T-helper 9 cell (primary cell): ENCODE data around the gene GAPVD1.
"Not testable (repeated sequence)": the region's sequence is repeated elsewhere in the genome, so short reads cannot be mapped to it uniquely, and the experiment has no call there.

Source experiments
- DNase-seq: peaks from one replicate; pipeline ENCODE4 v3.0.0-alpha.2; 2020

The GAPVD1 gene

DNA sequence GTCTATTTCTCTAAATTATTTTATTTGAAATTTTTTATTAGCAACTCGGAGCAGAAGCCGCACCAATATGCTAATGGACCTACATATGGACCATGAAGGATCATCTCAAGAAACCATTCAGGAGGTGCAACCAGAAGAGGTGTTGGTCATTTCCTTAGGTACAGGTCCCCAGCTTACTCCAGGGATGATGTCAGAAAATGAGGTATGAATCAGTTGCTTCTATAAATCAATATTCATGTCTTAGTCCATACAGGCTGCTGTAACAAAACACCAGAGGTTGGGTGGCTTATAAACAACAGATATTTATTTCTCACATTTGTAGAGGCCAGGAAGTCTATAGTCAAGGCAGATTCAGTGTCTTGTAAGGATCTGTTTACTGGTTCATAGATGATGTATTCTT lies 50.8 kb downstream of the GAPVD1 start:
- DNase-seq: no peak

DNA sequence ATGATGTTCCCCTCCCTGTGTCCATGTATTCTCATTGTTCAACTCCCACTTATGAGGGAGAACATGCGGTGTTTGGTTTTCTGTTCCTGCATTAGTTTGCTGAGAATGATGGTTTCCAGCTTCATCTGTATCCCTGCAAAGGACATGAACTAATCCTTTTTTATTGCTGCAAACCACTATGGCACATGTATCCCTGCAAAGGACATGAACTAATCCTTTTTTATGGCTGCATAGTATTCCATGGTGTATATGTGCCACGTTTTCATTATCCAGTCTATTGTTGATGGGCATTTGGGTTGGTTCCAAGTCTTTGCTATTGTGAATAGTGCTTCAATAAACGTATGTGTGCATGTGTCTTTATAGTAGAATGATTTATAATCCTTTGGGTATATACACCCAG lies 54.7 kb downstream of the GAPVD1 start:
- not testable (repeated sequence) for DNase-seq

DNA sequence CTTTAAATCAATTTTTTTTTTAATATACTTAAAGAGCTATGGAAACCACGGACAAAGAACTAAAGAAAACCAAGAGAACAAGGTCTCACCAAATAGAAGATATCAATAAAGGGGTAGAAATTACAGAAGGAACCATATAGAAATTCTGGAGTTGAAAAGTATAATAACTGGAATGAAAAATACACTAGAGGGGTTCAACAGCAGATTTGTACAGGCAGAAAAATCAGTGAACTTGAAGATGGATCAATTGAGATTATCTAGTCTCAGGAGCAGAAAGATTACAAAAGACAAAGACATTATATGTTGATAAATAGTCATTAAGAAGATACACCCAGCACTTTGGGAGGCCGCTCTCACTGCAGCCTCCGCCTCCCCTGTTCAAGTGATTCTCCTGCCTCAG lies 56.1 kb downstream of the GAPVD1 start:
- DNase-seq: no peak

DNA sequence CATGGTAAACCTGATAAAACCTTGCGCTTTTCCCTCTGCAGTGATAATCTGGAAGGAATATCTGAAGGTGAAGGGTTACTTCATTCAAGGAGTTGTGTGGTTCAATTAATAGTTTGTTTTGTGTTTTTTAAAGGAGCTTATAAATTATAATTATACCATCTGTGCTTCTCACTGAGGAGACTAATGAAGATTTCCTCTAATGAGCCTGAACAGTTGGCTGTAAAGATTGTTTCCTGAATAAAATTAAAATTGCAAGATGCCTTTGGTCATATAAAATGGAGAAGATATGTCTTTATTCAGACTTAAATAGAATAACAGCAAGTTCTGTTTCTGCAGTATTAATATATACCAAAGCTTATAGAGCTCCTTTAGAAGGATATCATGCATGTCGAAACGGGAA lies 59.9 kb downstream of the GAPVD1 start:
- DNase-seq: no peak

DNA sequence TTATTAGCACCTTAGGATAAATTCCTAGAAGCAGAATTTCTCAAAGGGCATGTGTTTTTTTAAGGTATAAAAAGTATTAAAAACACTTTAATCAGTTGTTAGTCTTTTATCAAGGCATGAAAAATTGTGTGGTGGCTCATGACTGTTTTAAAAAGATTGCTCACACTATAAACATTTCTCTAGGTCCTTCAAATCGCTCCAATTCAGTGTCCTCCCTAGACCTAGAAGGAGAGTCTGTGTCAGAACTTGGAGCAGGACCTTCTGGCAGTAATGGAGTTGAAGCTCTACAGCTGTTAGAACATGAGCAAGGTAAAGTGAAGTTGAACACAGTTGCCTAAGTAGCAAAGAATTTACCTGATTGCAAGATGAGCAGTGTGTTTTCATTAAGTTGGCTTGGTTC lies 62.0 kb downstream of the GAPVD1 start:
- DNase-seq: no peak

DNA sequence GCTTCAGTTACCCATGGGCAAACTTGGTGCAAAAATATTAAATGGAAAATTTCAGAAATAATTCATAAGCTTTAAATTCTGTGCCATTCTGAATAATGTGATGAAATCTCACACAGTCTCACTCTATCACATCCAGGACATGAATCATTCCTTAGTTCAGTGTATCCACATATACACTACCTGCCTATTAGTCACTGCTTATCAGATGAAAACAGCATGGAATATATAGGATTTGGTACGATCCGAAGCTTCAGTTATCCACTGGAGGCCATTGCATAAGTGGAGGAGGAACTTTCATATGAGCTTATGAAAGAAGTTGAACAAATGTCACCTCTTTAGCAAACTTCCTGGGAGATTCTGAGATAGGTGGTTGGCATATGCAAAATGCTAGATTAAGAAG lies 64.2 kb downstream of the GAPVD1 start:
- no peak for DNase-seq

DNA sequence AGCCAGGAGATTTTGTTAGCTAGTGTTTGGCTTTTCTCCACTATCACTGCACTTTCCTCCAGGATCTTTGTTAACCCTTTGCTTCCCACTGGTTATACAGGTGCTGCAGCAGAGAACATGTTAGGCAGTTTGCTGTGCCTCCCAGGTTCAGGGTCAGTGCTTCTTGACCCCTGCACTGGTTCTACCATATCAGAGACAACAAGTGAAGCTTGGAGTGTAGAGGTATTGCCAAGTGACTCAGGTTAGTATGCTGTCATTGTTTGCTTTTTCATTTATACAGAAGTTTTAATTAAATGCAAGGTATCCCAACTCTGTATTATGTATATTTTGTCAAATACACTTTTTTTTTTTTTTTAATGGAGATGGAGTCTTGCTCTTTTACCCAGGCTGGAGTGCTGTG lies 68.4 kb downstream of the GAPVD1 start:
- DNase-seq: no peak

DNA sequence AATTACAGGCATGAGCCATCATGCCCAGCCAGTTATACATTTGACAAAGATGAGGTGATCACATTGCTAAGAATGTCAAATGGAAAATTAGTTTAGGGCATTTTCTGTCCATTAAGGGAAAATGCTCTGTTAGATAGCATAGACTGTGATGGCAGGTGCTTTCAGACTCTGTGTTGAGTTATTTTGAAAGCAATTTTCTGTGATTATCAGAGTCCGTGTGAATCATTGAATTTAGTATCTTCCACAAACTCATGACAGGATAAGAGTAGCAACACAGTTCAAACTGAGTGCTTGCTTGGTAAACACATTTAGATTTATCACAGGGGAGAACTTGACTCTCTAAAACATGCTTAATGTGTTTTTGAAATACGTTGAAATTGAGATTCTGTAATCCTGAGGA lies 69.0 kb downstream of the GAPVD1 start:
- no peak for DNase-seq

DNA sequence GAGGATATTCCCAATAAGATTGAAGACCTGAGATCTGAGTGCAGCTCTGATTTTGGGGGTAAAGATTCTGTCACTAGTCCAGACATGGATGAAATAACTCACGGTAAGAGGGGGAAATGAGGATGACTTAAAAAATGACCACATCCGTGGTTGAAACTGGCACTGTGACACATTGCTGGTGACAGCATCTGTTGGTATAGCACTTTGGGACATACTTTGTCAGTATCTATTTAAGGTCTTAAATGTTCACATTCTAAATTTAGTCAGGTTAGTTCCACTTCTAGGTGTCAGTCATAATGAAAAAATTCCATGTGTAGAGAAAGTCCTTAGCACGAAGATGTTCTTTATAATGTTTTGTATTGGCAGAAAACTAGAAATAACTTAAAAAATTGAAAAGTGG lies 70.9 kb downstream of the GAPVD1 start:
- no peak for DNase-seq

DNA sequence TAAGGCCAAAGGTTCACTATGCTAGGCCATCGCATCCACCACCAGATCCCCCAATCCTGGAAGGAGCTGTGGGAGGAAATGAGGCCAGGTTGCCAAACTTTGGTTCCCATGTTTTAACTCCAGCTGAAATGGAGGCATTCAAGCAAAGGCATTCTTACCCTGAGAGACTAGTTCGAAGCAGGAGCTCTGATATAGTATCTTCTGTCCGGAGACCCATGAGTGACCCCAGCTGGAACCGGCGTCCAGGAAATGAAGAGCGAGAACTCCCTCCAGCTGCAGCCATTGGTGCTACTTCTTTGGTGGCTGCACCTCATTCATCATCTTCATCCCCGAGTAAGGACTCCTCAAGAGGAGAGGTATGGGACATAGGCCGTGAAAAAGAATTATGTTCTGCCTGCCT lies 75.6 kb downstream of the GAPVD1 start:
- no peak for DNase-seq

DNA sequence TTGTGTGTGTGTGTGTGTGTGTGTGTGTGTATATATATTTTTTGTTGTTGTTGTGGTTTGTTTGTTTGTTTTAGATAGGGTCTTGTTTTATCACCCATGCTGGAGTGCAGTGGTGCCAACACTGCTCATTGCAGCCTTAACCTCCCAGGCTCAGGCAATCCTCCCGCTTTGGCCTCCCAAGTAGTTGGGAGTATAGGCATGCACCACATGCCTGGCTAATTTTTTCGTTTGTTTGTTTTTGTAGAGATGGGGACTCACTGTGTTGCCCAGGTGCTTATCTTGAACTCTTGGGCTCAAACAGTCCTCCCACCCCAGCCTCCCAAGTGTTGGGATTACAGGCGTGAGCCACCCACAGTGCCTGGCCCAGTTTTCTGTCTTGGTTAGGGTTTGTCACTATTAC lies 77.3 kb downstream of the GAPVD1 start:
- no peak for DNase-seq

DNA sequence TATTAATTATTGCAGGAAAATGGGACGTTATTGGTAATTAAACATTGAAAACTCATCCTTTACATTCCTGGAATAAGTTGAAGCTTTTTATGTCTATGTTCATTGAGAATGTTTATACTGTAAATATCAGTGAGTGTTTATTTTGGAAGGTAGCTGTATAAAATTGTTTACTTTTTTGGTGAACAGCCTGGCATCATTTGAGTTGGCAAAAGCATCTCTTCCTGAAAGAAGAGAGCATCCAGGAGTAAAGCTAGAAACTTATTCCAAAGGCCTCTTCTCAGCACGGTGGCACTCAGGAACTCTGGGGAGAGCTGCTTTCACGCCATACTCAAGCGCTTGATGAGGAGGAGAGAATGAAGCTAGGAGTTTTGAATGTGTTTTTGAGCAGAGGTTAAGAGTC lies 79.9 kb downstream of the GAPVD1 start:
- no peak for DNase-seq

DNA sequence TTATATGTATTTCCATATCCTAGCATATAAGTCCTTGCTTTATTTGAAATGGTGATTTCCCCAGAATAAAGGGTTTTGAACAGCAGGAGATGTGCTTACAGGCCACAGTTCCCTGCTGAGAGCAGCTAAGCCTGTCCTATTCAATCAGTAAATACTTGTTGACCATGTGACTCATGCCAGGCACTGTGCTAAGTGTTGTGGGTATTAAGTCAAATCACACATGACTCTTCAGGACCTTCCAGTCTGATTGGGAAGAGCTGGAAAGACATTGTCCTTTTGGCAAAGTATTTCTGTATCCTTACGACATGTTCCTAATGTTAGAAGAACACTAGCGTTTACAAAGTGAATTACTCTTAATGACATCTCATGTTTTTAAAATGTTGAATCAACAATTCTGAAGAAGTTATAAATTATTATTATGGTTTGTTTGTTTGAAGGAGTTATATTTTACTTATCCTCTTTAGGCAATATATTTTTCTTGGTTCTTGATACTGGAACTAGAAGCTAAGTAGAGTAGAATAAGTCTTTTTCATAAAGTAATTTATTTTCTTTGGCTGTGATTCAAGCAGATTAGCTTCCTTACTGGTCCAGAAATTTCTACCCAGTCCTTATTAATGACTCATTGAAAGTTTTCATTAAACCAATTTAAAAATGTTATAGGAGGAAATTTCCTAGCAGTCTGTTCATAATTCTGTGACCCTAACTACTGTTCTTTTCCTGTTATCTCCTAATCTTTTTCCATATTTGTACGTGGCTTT lies 82.1 kb downstream of the GAPVD1 start:
- no peak for DNase-seq

DNA sequence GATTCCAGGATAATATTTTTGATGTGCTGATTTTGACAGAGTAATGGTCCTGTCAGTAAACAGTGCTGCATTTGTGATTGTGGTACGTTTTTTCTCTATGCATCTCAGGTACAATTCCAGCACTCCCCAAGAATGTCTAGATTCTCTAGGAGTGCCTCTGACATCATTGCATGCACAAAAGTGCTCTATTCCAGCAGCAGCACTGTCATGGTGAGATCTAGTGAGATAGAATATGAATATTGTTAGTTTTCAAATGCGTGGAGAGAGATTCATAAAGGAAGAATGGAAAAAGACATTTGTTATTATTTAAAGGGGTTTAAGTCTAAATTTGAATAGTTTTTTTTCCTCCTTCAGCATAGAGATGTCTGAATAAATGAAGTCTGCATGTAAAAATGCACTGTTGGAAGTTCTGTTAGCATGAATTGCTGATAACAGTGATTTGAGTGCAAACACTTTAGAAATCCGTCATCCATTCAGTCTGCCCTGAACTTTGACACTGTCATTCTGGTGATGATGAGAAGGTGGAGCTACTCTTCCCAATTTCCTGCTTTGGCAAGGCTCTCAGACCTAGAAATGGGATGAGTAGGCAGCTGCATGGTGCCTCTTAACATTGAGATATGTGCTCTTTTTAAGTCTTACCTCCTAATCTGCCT lies 84.6 kb downstream of the GAPVD1 start:
- DNase-seq: no peak

DNA sequence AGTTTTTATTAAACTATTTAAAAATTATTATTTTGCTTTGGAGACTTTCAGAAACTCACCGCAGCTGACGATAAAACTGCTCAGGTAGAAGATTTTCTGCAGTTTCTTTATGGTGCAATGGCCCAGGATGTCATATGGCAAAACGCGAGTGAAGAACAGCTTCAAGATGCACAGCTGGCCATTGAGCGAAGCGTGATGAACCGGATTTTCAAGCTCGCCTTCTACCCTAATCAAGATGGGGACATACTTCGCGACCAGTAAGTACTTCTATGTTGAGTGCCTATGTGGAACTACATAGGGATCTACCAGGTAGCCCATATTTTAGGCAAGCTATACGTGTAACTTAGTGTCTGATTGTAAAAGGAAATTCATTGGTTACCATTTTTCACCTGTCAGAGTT lies 94.0 kb downstream of the GAPVD1 start:
- DNase-seq: no peak

DNA sequence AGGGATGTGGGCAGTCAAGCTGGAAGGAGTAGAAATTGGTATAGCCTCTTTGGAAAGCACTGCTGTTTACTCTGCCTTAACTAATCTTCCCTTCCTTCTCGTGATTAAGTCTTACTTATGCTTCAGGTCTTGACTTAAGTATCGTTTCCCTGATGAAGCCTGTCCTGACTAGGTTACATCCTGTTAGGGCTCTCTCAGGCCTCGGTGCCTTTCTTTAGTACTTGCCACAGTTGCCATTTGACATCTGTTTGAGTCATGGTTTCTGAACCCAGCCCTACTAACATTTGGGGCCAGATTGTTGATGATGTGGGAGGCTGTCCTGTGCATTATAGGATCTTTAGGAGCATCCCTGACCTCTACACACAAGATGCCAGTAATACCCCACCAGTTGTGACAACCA lies 94.4 kb downstream of the GAPVD1 start:
- no peak for DNase-seq

DNA sequence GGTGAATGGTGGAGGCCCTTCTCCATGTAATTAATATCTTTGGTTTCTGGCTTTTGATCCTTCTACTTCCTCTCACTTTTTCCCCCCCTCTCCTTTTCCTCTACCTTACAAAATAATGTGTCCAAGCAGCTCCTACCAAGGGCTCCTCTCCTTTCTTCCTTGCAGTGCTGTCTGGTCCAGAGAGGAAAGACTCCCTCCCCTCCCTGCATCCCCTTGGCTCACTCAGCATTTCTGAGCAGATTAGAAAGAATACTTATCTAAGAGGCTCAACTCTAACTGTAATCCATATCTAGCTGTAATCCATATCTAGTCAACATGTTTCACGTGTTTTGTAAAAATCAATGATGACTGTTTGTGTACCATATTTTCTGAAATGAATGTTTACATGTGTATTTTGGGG lies 97.4 kb downstream of the GAPVD1 start:
- DNase-seq: no peak

DNA sequence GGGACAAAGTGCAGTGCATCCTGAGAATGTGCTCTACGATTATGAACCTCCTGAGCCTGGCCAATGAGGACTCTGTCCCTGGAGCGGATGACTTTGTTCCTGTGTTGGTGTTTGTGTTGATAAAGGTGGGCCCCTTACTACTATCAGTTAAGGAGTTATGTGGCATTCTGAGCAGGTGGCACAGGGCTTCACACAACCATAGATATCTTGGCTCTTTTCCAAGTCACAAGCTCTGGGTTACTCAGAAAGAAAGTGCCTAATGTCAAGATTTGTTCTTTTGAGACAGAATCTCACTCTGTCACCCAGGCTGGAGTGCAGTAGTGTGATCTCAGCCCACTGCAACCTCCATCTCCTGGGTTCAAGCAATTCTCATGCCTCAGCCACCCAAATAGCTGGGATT lies 99.0 kb downstream of the GAPVD1 start:
- DNase-seq: no peak

DNA sequence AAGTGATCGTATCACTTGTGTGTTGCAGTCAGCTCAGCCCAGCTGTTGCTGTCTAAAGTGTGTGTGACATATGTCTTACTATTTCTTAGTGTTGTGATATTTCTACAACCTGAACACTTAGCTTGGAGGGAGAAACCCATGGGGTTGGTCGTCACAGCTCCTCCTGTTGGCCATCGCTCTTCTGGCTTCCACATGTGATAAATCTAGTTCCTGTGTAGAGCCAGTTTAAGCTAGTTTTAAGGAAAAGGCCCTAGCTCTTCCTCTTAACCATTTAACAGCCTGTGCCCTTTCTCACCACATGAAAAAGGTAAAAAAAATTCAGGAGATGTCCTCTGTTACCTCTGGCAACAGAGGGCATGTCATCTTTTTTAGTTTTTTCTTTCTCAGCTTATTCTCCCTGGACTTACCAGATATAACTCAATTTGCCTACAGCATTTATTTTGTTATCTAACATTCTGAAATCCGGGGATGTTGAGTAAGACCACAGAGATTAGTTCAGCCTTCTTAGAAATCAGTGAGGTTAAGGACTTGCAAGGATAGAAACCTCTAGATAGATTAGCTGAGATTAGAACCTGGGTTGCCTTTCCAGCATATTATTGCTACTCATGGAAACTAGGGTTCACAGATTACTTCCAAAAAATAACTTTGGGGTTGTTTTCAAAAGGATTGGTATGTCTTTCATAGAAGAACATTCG lies 100.4 kb downstream of the GAPVD1 start:
- no peak for DNase-seq

DNA sequence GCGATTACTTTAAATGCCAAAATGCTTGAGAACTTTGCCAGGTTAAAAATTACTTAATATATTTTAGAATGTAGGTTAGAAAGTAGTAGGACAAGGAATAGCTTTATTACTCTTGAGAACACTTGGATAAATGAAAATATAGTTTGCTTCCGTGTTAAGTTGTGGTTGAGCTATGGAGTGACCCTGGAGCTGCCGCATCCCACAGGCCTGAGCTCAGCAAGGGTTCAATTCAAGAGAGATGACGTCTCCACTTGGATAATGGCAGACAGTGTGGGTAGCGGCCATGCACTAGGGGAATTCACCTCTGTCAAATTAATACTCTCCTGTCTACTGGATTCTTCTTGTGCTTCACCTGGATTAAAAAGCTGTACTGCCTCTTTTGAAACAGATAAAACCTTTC lies 105.0 kb downstream of the GAPVD1 start:
- DNase-seq: no peak

DNA sequence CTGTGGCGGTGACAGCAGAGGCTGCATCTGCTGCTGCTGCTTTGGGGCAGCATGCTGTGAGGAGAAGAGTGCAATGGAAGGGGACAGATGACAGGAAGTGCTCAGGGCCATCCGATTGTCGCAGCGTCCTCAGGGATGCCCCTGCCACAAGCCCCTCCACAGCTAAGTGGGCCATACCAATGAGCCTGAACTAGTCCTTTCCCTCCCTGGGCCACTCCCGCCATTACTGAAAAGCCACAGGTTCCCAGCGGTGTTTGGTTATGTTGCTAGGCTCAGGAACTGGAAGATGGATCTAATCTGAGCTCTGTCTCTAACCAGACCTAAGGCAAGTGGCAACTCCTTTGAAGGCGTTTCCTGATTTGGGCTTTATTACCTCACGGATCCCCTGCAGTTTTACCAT lies 109.2 kb downstream of the GAPVD1 start:
- DNase-seq: no peak

DNA sequence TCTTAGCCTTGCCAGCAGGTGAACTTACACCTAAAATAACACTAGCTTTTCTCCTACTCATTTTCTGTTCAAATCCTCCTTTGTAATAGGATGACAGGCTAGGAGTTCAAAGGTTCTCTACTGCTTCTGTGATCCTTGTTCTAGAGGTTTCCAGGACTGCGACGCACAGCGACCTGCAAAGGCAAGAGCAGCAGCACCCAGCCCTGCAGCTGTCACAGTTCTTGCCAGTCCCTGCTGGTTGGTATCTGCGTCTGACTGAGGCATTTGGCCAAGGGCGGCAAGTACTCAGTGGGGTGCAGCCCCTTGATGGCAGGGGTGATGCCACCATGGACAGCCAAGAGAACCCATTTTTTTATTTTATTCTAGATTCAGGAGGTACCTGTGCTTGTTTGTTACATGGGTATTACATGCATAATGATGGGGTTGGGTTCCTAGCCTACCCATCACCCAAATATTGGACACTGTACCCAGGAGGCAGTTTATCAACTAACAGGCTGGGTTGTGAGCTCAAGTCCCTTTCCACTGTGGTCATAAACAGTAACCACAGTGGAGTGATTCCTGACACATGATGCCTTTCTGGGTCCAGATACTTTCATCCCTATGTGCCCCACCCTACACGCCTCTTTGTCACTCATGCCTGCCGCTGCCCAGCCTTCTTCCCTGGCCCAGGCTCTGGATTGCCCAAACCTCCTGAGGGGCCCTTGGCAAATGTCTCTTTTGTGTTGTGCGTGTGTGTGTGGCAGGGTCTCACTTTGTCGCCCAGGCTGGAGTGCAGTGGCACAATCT lies 111.0 kb downstream of the GAPVD1 start:
- no peak for DNase-seq
